Right ventricle myocardium inferior (tissue), 1 donor: ENCODE results near the gene TVP23B. TPM values are rescaled to one million over a fixed set of nuclear protein-coding genes. Genes with fewer than 3 reads are reported as not detected.

Experiments
- total RNA-seq: library from RNA; stranded (reverse); fragmentation: NEBNext Ultra II Directional; extraction: Animal tissue kit (Norgen Biotek cat#: 25700); gene quantifications from one replicate; pipeline ENCODE4 v1.2.1, GENCODE V29; 2021
- donor health status: DM: no; HTN: yes; CAD: no; lungs with severe emphysema.

TVP23B gene
- total RNA-seq, 1 donor from 2014 or later, result 24.3 TPM

Other genes with a start within 250 kb of the TVP23B start
- not detected for gene TBC1D28, start 136.8 kb upstream of the TVP23B start, total RNA-seq
- 1.2 TPM for gene FOXO3B, start 98.9 kb upstream of the TVP23B start, total RNA-seq
- not detected for gene FBXW10, start 37.1 kb upstream of the TVP23B start, total RNA-seq
- 15.9 TPM for gene PRPSAP2, start 76.9 kb downstream of the TVP23B start, total RNA-seq
- gene SLC5A10, start 171.0 kb downstream of the TVP23B start, total RNA-seq, result not detected
- 2.7 TPM for gene FAM83G, start 223.6 kb downstream of the TVP23B start, total RNA-seq